Mesodermal cell (in vitro differentiated cells): Measurements from ENCODE around the gene PTPN1.
A peak's percentile ranks its signal among the peaks of the same experiment; 100 is the strongest.
"Not testable (repeated sequence)": the region's sequence is repeated elsewhere in the genome, so short reads cannot be mapped to it uniquely, and the experiment has no call there.

ENCODE experiments used
- H3K27ac ChIP-seq: 2 replicates; pipeline ENCODE4 v1.7.0; 2013; ENCODE audit warnings: mild to moderate bottlenecking, low read depth, low read length, moderate library complexity; ENCODE audit not compliant: severe bottlenecking
- H3K36me3 ChIP-seq: 2 replicates; pipeline ENCODE4 v1.7.1; 2013; ENCODE audit warnings: mild to moderate bottlenecking, low read length, moderate library complexity; ENCODE audit not compliant: control insufficient read depth, insufficient read depth
- H3K4me1 ChIP-seq: one replicate; pipeline ENCODE4 v1.7.1; 2013; ENCODE audit warnings: mild to moderate bottlenecking, low read length; ENCODE audit not compliant: insufficient read depth, control insufficient read depth, poor library complexity, severe bottlenecking
- H3K4me3 ChIP-seq: 2 replicates; pipeline ENCODE4 v1.7.0; 2013; ENCODE audit warnings: low read length, control low read depth, mild to moderate bottlenecking; ENCODE audit not compliant: insufficient read depth, poor library complexity, severe bottlenecking; ENCODE audit errors: extremely low read depth
- H3K9me3 ChIP-seq: 2 replicates; pipeline ENCODE4 v1.7.1; 2013; ENCODE audit warnings: mild to moderate bottlenecking, low read length, moderate library complexity; ENCODE audit not compliant: control insufficient read depth
- WGBS, 2 experiments: methylation state at CpG; one replicate each; pipeline ENCODE4 v1.1.5; 2013; ENCODE audit warnings: missing lambda C conversion rate in 2 of 2; ENCODE audit not compliant: insufficient coverage in 2 of 2; 5-methylcytosine and 5-hydroxymethylcytosine counted together

The PTPN1 gene

GRCh38 chr20:50560867-50561266 is 50.7 kb downstream of the PTPN1 start:
- Histone ChIP-seq H3K27ac (peak overlapping the region; percentile 98), H3K9me3 (no peaks in the 10 kb centered on the region), H3K4me3 (no peak overlapping the region), H3K36me3 (peaks cover 42% of the 10 kb centered on the region), H3K4me1 (peaks cover 42% of the 10 kb centered on the region)
- WGBS, 2 experiments, result 84 to 96% methylated on average over 5 of the region's 5 CpGs

GRCh38 chr20:50561379-50562078 is 51.3 kb downstream of the PTPN1 start:
- Histone ChIP-seq H3K4me3 (no peak overlapping the region), H3K9me3 (no peaks in the 10 kb centered on the region), H3K27ac (peak overlapping the region; percentile 98), H3K4me1 (peaks cover 42% of the 10 kb centered on the region), H3K36me3 (peaks cover 49% of the 10 kb centered on the region)
- WGBS, 2 experiments, result 55 to 67% methylated on average over 13 of the region's 17 CpGs

DNA sequence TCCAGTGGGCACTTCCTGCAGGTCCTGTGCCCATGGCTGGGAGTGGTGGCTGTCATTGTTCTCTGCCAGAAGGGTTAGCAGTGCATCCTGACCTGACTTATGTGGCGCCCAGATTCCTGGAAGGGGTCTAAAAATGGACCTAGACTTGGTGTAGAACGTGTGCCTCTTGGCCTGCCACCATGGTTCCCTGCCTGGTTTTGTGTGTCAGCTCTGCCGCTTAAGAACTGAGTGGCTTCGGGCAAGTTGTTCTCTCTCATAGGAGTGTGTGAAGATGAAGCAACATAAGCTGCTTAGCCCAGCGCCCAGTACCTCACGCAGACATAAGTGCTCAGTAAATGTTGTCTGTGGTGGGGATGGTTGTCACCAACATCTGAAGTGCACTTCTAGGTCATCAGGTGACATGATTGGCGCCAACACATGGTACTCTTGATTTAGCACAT is 52.1 kb downstream of the PTPN1 start:
- peaks cover 54% of the 10 kb centered on the region for H3K36me3 ChIP-seq
- peaks cover 42% of the 10 kb centered on the region for H3K4me1 ChIP-seq
- H3K4me3 ChIP-seq, result no peak overlapping the region
- no peaks in the 10 kb centered on the region for H3K9me3 ChIP-seq
- H3K27ac ChIP-seq, result peak overlapping the region; percentile 98
- WGBS, 2 experiments, result 96 to 97% methylated on average over 2 to 7 of the region's 7 CpGs

- no CpG with 5 or more reads among the region's 3 CpGs for WGBS, 2 experiments
- Histone ChIP-seq H3K9me3 (no peaks in the 10 kb centered on the region), H3K4me3 (no peak overlapping the region), H3K27ac (no peak overlapping the region), H3K36me3 (peaks cover 58% of the 10 kb centered on the region), H3K4me1 (peaks cover 38% of the 10 kb centered on the region)
Measured at GRCh38 chr20:50563133-50563944, 53.2 kb downstream of the PTPN1 start.

DNA sequence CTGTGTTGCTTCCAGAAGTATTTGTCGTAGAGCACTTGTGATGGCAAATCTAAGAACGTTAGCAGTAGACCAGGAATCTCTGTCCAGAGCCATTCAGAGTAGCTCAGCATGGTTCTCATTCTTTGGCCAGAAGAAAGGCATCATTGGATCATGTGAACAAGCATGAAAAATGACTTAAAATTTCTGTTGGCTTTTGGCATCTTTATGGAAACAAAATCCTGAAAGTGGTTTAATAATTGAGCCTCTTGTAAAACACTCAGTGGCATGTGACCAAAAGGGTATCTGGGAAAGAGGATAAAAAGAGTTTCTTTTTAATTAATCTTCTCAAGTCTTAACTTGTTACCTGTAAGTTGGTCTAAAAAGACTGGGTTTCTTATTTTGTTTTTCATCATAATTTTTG is 55.2 kb downstream of the PTPN1 start:
- Histone ChIP-seq H3K9me3 (no peaks in the 10 kb centered on the region), H3K4me1 (peaks cover 38% of the 10 kb centered on the region), H3K36me3 (peaks cover 75% of the 10 kb centered on the region), H3K27ac (no peak overlapping the region), H3K4me3 (no peak overlapping the region)
- WGBS, 2 experiments, result 83 to 87% methylated on average over 2 of the region's 2 CpGs

DNA sequence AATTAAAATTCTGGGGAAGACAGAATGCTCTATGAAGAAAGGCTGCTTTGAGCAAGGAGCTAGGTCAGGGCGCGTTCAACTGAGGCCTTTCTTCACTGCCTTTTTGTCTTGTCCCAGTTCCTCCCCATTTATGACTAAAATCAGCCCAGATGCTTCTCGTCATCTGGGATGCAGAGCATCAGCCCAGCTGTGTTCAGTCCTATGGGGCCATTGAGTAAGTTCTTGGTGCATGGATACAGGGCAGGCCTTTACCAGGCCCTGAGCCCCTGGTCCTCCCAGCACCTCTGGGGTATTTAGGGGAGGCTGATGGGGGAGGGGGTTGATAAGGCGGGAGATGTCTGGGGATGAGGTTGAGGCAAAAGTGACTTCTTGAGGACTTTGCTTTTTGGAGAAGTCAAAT is 55.7 kb downstream of the PTPN1 start:
- no peaks in the 10 kb centered on the region for H3K9me3 ChIP-seq
- peaks cover 78% of the 10 kb centered on the region for H3K36me3 ChIP-seq
- no peak overlapping the region for H3K4me3 ChIP-seq
- WGBS, 2 experiments, result 100% methylated on average over 1 to 4 of the region's 4 CpGs
- H3K4me1 ChIP-seq, result peaks cover 38% of the 10 kb centered on the region
- no peak overlapping the region for H3K27ac ChIP-seq

DNA sequence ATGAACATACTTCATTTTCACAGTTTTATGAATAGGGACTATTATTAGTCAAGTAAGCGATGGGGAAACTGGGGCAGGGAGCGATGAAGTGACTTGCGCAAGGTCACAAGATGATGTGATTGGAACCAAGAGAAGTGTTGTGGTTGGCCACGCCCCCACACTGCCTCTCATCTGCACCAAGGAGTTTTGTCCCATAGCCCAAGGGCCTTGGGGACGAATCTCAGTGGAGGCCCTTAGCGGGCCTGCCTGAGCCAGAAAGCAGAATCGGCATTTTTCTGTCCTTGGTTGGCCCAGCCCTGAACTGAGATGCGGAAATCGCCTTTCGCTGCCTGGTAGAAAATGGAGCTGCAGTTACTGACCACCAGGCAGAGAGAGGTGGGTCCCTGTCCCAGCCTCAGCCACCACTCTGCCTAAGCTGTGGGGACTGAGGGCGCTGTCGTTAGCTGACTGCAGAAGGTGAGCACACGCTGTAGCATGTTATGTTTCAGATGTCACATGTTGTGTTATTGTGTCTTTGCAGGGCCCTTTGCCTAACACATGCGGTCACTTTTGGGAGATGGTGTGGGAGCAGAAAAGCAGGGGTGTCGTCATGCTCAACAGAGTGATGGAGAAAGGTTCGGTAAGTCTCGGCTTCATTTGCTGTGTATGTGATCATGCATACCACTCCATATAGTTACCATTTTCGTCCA is 57.8 kb downstream of the PTPN1 start:
- Histone ChIP-seq H3K4me1 (peaks cover 19% of the 10 kb centered on the region), H3K36me3 (peaks cover 89% of the 10 kb centered on the region), H3K4me3 (no peak overlapping the region), H3K27ac (no peak overlapping the region), H3K9me3 (no peaks in the 10 kb centered on the region)
- 96 to 98% methylated on average over 14 of the region's 18 CpGs for WGBS, 2 experiments

GRCh38 chr20:50568549-50568942 is 58.4 kb downstream of the PTPN1 start:
- Histone ChIP-seq H3K4me3 (no peak overlapping the region), H3K9me3 (no peaks in the 10 kb centered on the region), H3K4me1 (peaks cover 19% of the 10 kb centered on the region), H3K36me3 (peaks cover 88% of the 10 kb centered on the region), H3K27ac (no peak overlapping the region)
- 87 to 91% methylated on average over 9 to 10 of the region's 11 CpGs for WGBS, 2 experiments

- not testable (repeated sequence) for H3K4me3 ChIP-seq, H3K9me3 ChIP-seq
- Histone ChIP-seq H3K36me3 (peaks cover 83% of the 10 kb centered on the region), H3K4me1 (peaks cover 15% of the 10 kb centered on the region), H3K27ac (peak overlapping the region; percentile 45)
- 96 to 100% methylated on average over 5 to 6 of the region's 7 CpGs for WGBS, 2 experiments
Measured at GRCh38 chr20:50569487-50569863, 59.3 kb downstream of the PTPN1 start.

GRCh38 chr20:50569864-50570836 is 60.0 kb downstream of the PTPN1 start:
- Histone ChIP-seq H3K9me3 (no peaks in the 10 kb centered on the region), H3K4me3 (no peak overlapping the region), H3K36me3 (peaks cover 83% of the 10 kb centered on the region), H3K4me1 (peaks cover 15% of the 10 kb centered on the region), H3K27ac (peak overlapping the region; percentile 45)
- 88 to 95% methylated on average over 7 to 10 of the region's 14 CpGs for WGBS, 2 experiments
